ENCODE data around the gene ACTR1B. TPM values are rescaled to one million over a fixed set of nuclear protein-coding genes. Genes with fewer than 3 reads are reported as not detected.

Gene ACTR1B
- 46.7 and 53.1 TPM in 2 replicates for total RNA-seq

GRCh38 chr2:97663962-97664635 is at the start of gene ACTR1B:
Gene ACTR1B (minus strand): TSS chr2:97664044. CDS start chr2:97663890, 154 bp downstream.

GRCh38 chr2:97669448-97669847 is 5.6 kb upstream of the ACTR1B start, which contains the start of gene C2orf92:
Gene C2orf92 (plus strand): TSS chr2:97669713. CDS start chr2:97669789, 76 bp downstream.

GRCh38 chr2:97645695-97646629 is 17.9 kb downstream of the ACTR1B start, which contains the start of gene COX5B:
Gene COX5B (plus strand): TSS chr2:97646062. CDS start chr2:97646087, 25 bp downstream.

Small RNA genes within 50 kb of the gene (small RNA-seq; reads per million reads assigned to genes)
- gene RNU4-8P: not detected

Other genes with a start within 250 kb of the ACTR1B start
- 44.1 and 75.4 TPM in 2 replicates for gene ANKRD36B, start 74.2 kb downstream of the ACTR1B start, total RNA-seq
- gene COX5B, start 18.0 kb downstream of the ACTR1B start, total RNA-seq: 189 and 260 TPM in 2 replicates
- 4.7 and 9.0 TPM in 2 replicates for gene C2orf92, start 5.7 kb upstream of the ACTR1B start, total RNA-seq
- gene ZAP70, start 49.5 kb upstream of the ACTR1B start, total RNA-seq: 0.11 TPM in 1 of 2 replicates, not detected in the other